ENCODE data around the gene PDZD2.

The PDZD2 gene

DNA sequence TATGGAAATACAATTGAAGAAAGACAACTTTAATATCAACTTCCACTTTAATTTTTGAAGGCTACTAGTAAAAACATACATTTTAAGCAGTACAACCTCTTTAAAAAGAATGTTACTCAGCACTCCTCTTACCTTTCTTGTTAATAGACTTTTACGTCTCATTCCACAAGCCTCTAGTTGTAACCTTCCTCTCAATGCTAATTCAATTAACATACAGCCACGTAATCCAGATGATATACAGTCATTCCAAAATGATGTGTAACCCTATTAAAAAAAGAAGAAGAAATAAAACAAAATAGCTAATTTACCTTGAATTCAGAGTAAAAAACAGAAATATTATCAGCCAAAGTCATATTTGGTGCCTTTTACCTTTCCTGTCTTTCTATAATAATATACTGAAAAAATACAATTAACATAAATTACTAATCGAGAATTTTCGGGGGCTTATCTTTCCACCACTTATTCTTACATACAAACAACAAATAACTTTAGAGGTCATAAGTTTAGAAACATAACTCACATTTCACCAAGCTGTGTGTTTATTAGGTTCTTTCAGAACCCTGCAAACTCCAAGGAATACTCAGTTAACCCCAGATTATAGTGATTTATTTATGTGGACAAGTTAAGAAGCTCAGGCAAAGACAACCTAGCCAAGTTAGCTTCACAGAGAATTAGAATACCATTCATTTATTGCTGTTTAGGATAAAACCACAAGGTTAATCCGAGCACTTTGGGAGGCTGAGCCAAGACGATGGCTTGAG, 504.9 kb downstream of the PDZD2 start:
- H3K4me1 ChIP-seq (ENCODE audit: control insufficient read depth in 1 of 2, insufficient read depth in 2 of 2, low read length in 2 of 2): peaks cover 12 to 43% of the 10 kb centered on the region in 2 donors
- H3K36me3 ChIP-seq (ENCODE audit: control insufficient read depth in 1 of 2, insufficient read depth in 2 of 2, low read length in 2 of 2): no peaks in the 10 kb centered on the region
- H3K27me3 ChIP-seq (ENCODE audit: low read depth, low read length): no peaks in the 10 kb centered on the region
- H3K9me3 ChIP-seq (ENCODE audit: control insufficient read depth in 1 of 2, low read length in 2 of 2): no peaks in the 10 kb centered on the region
- no peak overlapping the region for H3K27ac ChIP-seq (ENCODE audit: low read length)
- no peak overlapping the region for H3K4me3 ChIP-seq (ENCODE audit: low read depth in 1 of 2, low read length in 2 of 2)

DNA sequence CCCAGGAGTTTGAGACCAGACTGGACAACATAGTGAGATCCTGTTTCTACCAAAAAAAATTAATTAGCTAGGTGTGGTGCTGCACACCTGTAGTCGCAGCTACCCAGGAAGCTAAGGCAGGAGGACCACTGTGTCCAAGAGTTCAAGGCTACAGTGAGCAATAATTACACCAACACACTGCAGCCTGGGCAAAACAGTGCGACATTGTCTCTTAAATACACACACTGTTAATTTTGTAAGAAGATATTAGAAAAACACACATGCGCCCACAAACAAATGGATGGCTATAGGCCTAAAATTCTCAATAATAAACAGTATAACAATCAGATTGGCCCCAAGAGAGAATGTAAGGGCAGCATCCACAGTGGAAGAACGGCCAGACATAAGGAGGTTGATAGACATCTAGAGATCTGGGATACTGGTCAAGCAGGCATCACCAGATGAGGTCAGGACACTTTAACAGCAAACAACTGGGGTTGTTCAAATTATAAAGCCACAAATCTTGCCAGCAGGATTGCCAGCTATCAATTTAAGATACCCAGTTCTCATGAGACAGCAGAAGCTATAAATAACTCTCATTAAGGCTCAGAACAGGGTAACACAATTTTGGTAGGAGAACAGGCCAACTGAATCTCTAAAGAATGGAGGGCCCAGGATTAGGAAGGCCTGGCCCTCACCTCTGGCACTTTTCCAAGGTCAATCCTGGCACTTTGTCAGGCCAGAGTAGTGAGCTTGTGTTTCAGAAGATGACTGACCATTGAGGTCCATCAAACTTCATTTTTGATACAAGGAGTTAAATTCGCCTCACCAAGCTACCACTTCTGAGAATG, 505.7 kb downstream of the PDZD2 start:
- Histone ChIP-seq H3K9me3 (ENCODE audit: control insufficient read depth in 1 of 2, low read length in 2 of 2) (no peaks in the 10 kb centered on the region), H3K4me1 (ENCODE audit: control insufficient read depth in 1 of 2, insufficient read depth in 2 of 2, low read length in 2 of 2) (peaks cover 12 to 45% of the 10 kb centered on the region in 2 donors), H3K27me3 (ENCODE audit: low read depth, low read length) (no peaks in the 10 kb centered on the region), H3K4me3 (ENCODE audit: low read depth in 1 of 2, low read length in 2 of 2) (no peak overlapping the region), H3K27ac (ENCODE audit: low read length) (no peak overlapping the region), H3K36me3 (ENCODE audit: control insufficient read depth in 1 of 2, insufficient read depth in 2 of 2, low read length in 2 of 2) (no peaks in the 10 kb centered on the region)

DNA sequence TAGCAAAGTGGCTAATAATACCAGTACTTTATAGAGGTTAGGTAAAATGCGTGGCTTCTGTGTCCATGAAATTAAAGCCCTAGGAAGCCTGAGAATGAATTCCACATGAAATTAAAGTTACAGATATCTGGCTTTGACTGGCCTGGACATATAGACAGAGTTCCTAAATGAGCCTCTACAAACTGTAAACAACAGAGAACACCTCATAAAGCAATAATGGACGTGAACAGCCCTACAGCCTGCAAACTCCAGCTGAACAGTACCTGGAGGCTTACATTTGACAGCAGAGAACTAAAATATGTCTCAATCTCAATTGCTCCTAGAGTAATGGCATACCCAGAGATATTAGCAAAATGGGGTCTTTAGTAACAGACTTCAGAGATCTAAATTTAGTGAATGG, 506.4 kb downstream of the PDZD2 start:
- peaks cover 13 to 51% of the 10 kb centered on the region in 2 donors for H3K4me1 ChIP-seq (ENCODE audit: control insufficient read depth in 1 of 2, insufficient read depth in 2 of 2, low read length in 2 of 2)
- no peak overlapping the region for H3K27ac ChIP-seq (ENCODE audit: low read length)
- no peaks in the 10 kb centered on the region for H3K9me3 ChIP-seq (ENCODE audit: control insufficient read depth in 1 of 2, low read length in 2 of 2)
- H3K27me3 ChIP-seq (ENCODE audit: low read depth, low read length): no peaks in the 10 kb centered on the region
- H3K36me3 ChIP-seq (ENCODE audit: control insufficient read depth in 1 of 2, insufficient read depth in 2 of 2, low read length in 2 of 2): no peaks in the 10 kb centered on the region
- no peak overlapping the region for H3K4me3 ChIP-seq (ENCODE audit: low read depth in 1 of 2, low read length in 2 of 2)

DNA sequence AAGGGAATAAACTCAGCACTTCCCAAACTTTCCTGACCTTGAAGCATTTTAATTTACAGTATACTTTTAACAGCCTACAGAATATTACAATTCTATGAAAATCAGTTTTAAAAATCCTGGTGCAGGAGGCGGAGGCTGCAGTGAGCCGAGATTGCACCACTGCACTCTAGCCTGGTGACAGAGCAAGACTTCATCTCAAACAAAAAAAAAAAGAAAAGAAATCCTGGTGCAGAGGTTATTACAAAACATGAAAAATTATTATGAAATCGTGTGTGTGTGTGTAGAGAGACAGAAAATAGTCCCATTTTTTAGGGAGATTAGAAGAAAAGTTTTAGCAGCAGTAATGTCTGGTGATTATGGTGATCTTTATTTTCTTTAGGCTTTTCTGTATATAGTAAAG, 508.3 kb downstream of the PDZD2 start:
- Histone ChIP-seq H3K27me3 (ENCODE audit: low read depth, low read length) (no peaks in the 10 kb centered on the region), H3K9me3 (ENCODE audit: control insufficient read depth in 1 of 2, low read length in 2 of 2) (no peaks in the 10 kb centered on the region), H3K27ac (ENCODE audit: low read length) (no peak overlapping the region), H3K4me1 (ENCODE audit: control insufficient read depth in 1 of 2, insufficient read depth in 2 of 2, low read length in 2 of 2) (peaks cover 17 to 57% of the 10 kb centered on the region in 2 donors), H3K36me3 (ENCODE audit: control insufficient read depth in 1 of 2, insufficient read depth in 2 of 2, low read length in 2 of 2) (no peaks in the 10 kb centered on the region), H3K4me3 (ENCODE audit: low read depth in 1 of 2, low read length in 2 of 2) (no peak overlapping the region)

DNA sequence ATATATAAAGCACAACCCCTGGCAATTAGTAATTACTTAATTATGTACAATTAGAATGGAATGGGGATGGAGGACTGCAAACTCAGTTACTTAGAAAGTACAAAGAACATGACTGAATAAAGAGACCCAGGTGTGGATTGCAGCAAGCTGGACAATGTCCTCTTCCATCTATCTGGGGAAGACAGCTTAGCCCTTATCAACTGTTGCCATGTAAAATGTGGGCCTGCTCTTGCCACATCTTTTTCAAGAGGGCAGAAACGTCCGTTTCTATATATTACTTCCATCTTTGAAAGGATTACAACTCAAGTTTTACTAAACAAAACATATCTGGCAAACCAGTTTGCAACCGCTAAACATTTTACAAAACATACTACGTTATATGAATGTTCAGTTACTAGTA, 509.0 kb downstream of the PDZD2 start:
- Histone ChIP-seq H3K36me3 (ENCODE audit: control insufficient read depth in 1 of 2, insufficient read depth in 2 of 2, low read length in 2 of 2) (no peaks in the 10 kb centered on the region), H3K4me3 (ENCODE audit: low read depth in 1 of 2, low read length in 2 of 2) (no peak overlapping the region), H3K9me3 (ENCODE audit: control insufficient read depth in 1 of 2, low read length in 2 of 2) (no peaks in the 10 kb centered on the region), H3K27ac (ENCODE audit: low read length) (no peak overlapping the region), H3K27me3 (ENCODE audit: low read depth, low read length) (no peaks in the 10 kb centered on the region), H3K4me1 (ENCODE audit: control insufficient read depth in 1 of 2, insufficient read depth in 2 of 2, low read length in 2 of 2) (peaks cover 20 to 64% of the 10 kb centered on the region in 2 donors)

DNA sequence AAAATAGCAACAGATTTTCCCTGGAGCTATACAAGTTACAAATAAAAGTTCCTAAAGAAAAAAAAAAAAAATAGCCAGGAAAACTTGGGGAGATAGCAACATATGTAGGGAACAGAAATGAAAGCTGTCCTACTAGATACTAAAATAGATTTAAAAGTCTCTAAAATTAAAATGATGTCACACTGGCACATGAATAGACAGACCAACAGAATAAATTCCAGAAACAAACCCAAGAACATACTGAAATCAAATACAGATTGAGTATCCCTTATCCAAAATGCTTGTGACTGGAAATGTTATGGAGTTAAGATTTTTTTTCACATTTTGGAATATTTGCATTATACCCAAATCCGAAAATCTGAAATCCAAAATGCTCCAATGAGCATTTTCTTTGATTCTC, 511.4 kb downstream of the PDZD2 start:
- no peaks in the 10 kb centered on the region for H3K27me3 ChIP-seq (ENCODE audit: low read depth, low read length)
- H3K36me3 ChIP-seq (ENCODE audit: control insufficient read depth in 1 of 2, insufficient read depth in 2 of 2, low read length in 2 of 2): no peaks in the 10 kb centered on the region
- peaks cover 15 to 63% of the 10 kb centered on the region in 2 donors for H3K4me1 ChIP-seq (ENCODE audit: control insufficient read depth in 1 of 2, insufficient read depth in 2 of 2, low read length in 2 of 2)
- H3K4me3 ChIP-seq (ENCODE audit: low read depth in 1 of 2, low read length in 2 of 2): no peak overlapping the region
- H3K9me3 ChIP-seq (ENCODE audit: control insufficient read depth in 1 of 2, low read length in 2 of 2): no peaks in the 10 kb centered on the region
- no peak overlapping the region for H3K27ac ChIP-seq (ENCODE audit: low read length)

DNA sequence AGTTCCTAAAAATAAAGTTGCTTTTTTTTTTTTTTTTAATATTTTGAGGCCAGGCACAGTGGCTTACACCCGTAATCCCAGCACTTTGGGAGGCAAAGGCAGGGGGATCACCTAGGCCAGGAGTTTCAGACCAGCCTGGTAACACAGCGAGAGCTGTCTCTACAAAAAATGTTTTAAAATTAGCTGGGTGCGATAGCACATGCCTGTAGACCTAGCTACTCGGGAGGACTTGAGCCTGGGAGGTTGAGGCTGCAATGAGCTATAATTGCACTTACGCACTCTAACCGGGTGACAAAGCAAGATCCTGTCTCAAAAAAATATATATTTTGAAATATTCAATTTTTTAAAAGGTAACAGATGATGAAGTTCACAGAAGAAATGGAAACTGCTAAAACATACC, 512.3 kb downstream of the PDZD2 start:
- Histone ChIP-seq H3K27me3 (ENCODE audit: low read depth, low read length) (no peaks in the 10 kb centered on the region), H3K4me1 (ENCODE audit: control insufficient read depth in 1 of 2, insufficient read depth in 2 of 2, low read length in 2 of 2) (peaks cover 12 to 55% of the 10 kb centered on the region in 2 donors), H3K36me3 (ENCODE audit: control insufficient read depth in 1 of 2, insufficient read depth in 2 of 2, low read length in 2 of 2) (no peaks in the 10 kb centered on the region), H3K27ac (ENCODE audit: low read length) (no peak overlapping the region), H3K9me3 (ENCODE audit: control insufficient read depth in 1 of 2, low read length in 2 of 2) (no peaks in the 10 kb centered on the region), H3K4me3 (ENCODE audit: low read depth in 1 of 2, low read length in 2 of 2) (no peak overlapping the region)

DNA sequence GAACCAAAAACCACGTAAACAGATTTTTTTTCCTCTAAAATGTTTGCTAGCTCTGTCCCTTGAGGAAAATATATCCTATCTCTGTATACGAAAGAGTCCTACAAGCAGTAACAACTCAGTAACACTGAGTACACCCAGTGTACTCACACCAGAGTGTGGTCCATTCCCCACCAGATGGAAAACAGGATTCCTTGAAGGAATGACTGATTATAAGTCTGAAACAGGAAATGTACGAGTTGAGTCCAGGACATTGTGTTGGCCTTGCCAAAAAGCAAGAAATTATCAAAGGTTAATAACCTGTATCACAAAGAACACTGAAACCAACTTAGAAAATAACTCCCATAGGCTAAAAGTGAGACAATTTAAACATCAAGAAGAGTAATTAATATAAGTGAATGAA, 514.8 kb downstream of the PDZD2 start:
- Histone ChIP-seq H3K4me3 (ENCODE audit: low read depth in 1 of 2, low read length in 2 of 2) (no peak overlapping the region), H3K4me1 (ENCODE audit: control insufficient read depth in 1 of 2, insufficient read depth in 2 of 2, low read length in 2 of 2) (peaks cover 12 to 53% of the 10 kb centered on the region in 2 donors), H3K36me3 (ENCODE audit: control insufficient read depth in 1 of 2, insufficient read depth in 2 of 2, low read length in 2 of 2) (no peaks in the 10 kb centered on the region), H3K27ac (ENCODE audit: low read length) (no peak overlapping the region), H3K9me3 (ENCODE audit: control insufficient read depth in 1 of 2, low read length in 2 of 2) (no peaks in the 10 kb centered on the region), H3K27me3 (ENCODE audit: low read depth, low read length) (no peaks in the 10 kb centered on the region)

DNA sequence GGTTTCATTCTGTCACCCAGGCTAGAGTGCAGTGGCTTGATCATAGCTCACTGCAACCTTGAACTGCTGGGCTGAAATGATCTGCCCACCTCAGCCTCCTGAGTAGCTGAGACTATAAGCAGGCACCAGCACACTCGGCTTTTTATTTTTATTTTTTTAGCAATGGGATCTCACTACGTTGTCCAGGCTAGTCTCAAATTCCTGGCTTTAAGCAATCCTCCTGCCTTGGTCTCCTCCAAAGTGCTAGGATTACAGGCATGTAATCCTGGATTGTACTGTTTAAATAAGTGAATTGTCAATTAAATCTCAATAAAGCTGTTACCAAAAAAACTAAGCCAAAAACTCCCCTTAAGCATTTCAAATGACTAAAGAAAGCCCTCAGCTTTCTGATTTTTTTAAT, 516.3 kb downstream of the PDZD2 start:
- no peaks in the 10 kb centered on the region for H3K36me3 ChIP-seq (ENCODE audit: control insufficient read depth in 1 of 2, insufficient read depth in 2 of 2, low read length in 2 of 2)
- no peaks in the 10 kb centered on the region for H3K27me3 ChIP-seq (ENCODE audit: low read depth, low read length)
- H3K9me3 ChIP-seq (ENCODE audit: control insufficient read depth in 1 of 2, low read length in 2 of 2): no peaks in the 10 kb centered on the region
- no peak overlapping the region for H3K27ac ChIP-seq (ENCODE audit: low read length)
- H3K4me3 ChIP-seq (ENCODE audit: low read depth in 1 of 2, low read length in 2 of 2): no peak overlapping the region
- H3K4me1 ChIP-seq (ENCODE audit: control insufficient read depth in 1 of 2, insufficient read depth in 2 of 2, low read length in 2 of 2): peaks cover 18 to 58% of the 10 kb centered on the region in 2 donors

DNA sequence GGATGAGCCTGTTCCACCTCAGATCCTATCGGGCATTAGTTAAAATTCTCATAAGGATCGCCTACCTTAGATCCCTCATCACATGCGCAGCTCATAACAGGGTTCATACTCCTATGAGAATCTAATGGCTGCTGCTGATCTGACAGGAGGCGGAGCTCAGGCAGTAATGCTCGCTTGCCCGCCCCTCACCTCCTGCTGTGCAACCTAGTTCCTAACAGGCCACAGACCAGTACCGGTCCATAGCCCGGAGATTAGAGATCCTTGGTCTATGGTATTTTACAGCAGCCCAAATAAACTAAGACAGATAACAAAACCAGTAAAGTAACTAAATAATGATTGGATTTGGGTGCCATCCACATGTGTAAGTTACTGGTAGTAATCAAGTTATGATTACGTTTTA, 517.7 kb downstream of the PDZD2 start:
- H3K27me3 ChIP-seq (ENCODE audit: low read depth, low read length): no peaks in the 10 kb centered on the region
- H3K27ac ChIP-seq (ENCODE audit: low read length): no peak overlapping the region
- no peaks in the 10 kb centered on the region for H3K9me3 ChIP-seq (ENCODE audit: control insufficient read depth in 1 of 2, low read length in 2 of 2)
- no peak overlapping the region for H3K4me3 ChIP-seq (ENCODE audit: low read depth in 1 of 2, low read length in 2 of 2)
- H3K36me3 ChIP-seq (ENCODE audit: control insufficient read depth in 1 of 2, insufficient read depth in 2 of 2, low read length in 2 of 2): no peaks in the 10 kb centered on the region
- H3K4me1 ChIP-seq (ENCODE audit: control insufficient read depth in 1 of 2, insufficient read depth in 2 of 2, low read length in 2 of 2): peaks cover 12 to 52% of the 10 kb centered on the region in 2 donors

DNA sequence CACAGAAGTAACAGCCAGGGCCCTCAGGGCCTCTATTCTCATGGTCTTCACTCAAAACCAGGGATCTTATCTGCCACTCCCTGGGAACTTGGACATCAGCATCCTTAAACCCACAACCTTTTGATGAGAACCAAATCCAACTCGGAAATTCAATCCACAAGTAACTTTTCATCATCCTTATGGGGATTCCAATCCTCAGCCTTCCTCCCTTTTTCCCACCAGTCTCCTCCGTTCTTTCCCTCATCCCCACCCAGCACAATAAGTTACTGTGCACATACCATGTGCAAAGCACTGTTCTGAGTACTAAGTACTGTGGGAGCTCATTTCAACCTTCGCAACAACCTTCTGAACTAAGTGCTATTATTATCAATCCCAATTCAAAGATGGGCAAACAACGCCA, 518.1 kb downstream of the PDZD2 start:
- Histone ChIP-seq H3K27ac (ENCODE audit: low read length) (no peak overlapping the region), H3K9me3 (ENCODE audit: control insufficient read depth in 1 of 2, low read length in 2 of 2) (no peaks in the 10 kb centered on the region), H3K4me3 (ENCODE audit: low read depth in 1 of 2, low read length in 2 of 2) (no peak overlapping the region), H3K36me3 (ENCODE audit: control insufficient read depth in 1 of 2, insufficient read depth in 2 of 2, low read length in 2 of 2) (no peaks in the 10 kb centered on the region), H3K4me1 (ENCODE audit: control insufficient read depth in 1 of 2, insufficient read depth in 2 of 2, low read length in 2 of 2) (peaks cover 12 to 52% of the 10 kb centered on the region in 2 donors), H3K27me3 (ENCODE audit: low read depth, low read length) (no peaks in the 10 kb centered on the region)

All from muscle layer of duodenum (tissue), 2 donors.